ENCODE results near the gene NOS1AP.
A peak's percentile ranks its signal among the peaks of the same experiment; 100 is the strongest.

The NOS1AP gene

GRCh38 chr1:162300057-162300917 lies 230.8 kb downstream of the NOS1AP start:
- no peak for DNase-seq (ENCODE audit: low spot score)

GRCh38 chr1:162301696-162302095 lies 232.2 kb downstream of the NOS1AP start:
- no peak for DNase-seq (ENCODE audit: low spot score)

DNA sequence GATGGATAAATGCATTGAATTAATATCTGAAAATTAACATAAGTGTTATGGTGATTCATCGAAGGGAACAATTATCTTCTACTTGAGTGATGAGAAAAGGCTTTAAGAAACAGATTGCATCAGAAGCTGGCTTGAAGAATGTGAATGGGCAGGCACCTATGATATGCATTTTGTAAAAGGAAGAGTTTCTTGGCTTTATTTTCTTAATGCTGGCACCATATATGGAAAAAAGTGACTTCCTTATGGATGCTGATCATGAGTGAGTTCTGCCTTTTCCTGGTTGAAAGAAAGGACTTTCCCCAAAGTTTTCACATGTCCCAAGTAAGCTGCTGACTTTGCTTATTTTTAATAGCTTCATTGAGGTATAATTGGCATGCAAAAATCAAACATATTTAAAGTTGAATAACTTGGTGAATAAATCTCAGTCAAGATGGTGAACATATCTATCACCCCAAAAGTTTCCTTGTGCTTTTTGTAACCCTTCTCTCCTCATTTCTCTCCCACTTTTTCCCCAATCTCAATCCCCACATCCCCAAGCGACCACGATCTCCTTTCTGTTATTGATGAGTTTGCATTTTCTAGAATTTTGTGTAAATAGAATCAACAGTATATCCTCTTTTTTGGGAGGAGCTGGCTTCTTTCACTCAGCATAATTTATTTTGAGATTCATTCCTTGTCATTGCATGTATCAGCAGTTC lies 233.0 kb downstream of the NOS1AP start:
- DNase-seq (ENCODE audit: low spot score), result no peak

DNA sequence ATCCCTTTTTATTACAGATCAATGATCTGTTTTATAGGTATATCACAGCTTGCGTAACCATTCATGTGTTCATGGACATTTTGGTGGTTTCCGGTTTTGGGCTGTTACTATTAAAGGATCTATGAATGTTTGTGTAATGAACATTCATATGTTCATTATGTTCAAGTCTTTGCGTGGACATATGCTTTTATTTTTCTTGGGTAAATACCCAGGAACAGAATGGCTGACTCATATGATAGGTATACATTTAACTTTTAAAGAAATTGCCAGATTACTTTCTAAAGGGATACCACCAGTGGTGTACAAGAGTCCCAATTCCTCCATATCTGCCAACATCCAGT lies 233.5 kb downstream of the NOS1AP start:
- no peak for DNase-seq (ENCODE audit: low spot score)

GRCh38 chr1:162304736-162305135 lies 235.2 kb downstream of the NOS1AP start:
- no peak for DNase-seq (ENCODE audit: low spot score)

DNA sequence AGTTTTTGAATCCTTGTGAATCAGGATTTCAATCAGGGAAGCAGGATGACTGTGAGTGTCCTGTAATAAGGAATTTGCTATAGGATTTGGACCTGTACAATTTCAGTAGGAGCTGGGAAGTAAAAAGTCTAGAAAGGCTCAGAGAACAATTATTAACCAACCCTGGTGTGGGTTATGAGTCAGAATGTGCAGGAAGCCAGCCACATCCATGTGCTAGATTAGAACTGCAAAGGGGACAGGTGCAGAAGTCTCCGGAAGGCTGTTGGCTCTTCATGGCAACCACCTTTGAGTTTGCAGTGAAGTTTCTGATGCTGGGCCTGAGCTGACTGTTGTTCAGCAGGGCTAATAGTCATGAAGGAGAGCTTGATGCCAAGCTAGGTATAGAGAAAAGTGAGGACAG lies 236.5 kb downstream of the NOS1AP start:
- DNase-seq (ENCODE audit: low spot score), result no peak

DNA sequence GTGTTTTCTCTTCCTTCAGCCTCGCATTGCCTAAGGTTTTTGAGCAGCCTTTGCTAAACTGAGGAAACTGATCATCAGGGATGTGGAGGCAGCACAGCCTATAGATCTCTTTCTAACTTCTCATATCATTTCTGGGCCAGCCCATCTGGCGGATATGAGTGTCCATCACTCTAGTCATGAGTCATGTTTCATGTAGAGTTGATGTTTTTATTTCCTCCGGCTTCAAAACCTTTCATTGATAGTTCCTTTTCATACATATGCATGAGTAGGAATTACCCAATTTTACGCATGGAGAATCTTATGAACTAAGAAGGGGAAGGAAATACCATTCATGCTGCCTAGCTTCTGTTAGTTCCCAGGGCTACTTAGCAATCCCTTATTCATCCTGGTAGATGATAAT lies 240.8 kb downstream of the NOS1AP start:
- DNase-seq (ENCODE audit: low spot score), result no peak

DNA sequence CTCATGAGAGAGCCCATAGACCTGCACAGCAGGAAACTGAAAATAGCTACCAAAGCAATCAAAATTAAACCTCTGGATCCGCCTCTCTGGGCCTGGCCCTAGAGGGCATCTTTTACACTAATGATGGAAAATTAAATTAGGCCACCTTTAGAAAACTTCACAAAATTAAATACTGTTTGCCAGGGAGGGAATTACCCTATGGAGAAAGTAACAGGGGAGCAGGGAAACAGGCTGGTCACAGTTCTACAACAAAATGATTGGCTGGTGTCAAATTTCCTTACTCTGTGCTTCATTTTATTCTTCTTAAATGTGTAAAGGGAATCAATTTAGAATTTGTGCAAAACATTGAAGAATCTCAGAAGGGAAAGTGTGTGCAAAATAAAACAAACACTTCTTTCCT lies 244.7 kb downstream of the NOS1AP start:
- no peak for DNase-seq (ENCODE audit: low spot score)

GRCh38 chr1:162315673-162316072 lies 246.2 kb downstream of the NOS1AP start:
- no peak for DNase-seq (ENCODE audit: low spot score)

DNA sequence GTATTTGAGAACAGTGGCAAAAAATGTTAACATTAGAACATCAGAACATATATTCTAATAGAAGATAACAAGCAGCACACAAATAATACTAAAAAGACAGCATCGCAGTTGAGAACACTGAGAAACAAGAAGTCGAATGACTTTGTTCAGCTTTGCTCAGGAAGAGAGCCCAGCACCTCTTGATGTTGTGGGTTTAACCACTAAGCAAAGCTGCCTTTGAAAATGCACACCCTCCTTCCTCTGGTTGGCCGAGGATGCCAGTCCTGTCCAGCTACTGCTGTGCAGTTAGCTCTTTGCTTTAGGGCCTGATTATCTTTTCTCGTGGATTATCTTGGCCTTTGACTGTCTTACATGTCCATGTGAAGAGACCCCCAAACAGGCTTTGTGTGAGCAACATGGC lies 246.7 kb downstream of the NOS1AP start:
- DNase-seq (ENCODE audit: low spot score), result no peak

DNA sequence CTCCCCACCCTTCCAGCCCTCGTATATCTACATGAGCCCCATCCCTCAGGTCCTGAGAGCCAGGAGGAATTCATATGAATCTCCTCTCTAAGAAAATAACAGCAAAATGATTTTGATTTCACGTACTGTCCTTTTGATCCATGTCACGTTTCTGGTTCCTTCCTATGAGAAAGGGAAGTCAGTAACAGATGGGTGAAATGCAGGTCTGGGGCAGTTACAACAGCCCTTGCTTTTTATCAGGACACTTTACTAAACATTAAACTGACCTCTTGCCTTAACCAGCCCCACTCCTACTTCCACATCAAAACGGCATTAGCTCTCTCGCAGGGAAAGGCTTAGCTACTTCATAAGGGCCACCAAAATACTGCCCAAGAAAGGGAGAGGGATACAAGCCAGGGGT lies 248.1 kb downstream of the NOS1AP start:
- DNase-seq (ENCODE audit: low spot score), result no peak

GRCh38 chr1:162319493-162320175 lies 250.1 kb downstream of the NOS1AP start:
- peak; percentile 14 for DNase-seq (ENCODE audit: low spot score)

GRCh38 chr1:162321809-162322422 lies 252.4 kb downstream of the NOS1AP start:
- no peak for DNase-seq (ENCODE audit: low spot score)

- no peak for DNase-seq (ENCODE audit: low spot score)
Observed at GRCh38 chr1:162323023-162323422, 253.5 kb downstream of the NOS1AP start.

GRCh38 chr1:162324396-162324795 lies 254.9 kb downstream of the NOS1AP start:
- no peak for DNase-seq (ENCODE audit: low spot score)

GRCh38 chr1:162326559-162326958 lies 257.1 kb downstream of the NOS1AP start:
- no peak for DNase-seq (ENCODE audit: low spot score)

DNA sequence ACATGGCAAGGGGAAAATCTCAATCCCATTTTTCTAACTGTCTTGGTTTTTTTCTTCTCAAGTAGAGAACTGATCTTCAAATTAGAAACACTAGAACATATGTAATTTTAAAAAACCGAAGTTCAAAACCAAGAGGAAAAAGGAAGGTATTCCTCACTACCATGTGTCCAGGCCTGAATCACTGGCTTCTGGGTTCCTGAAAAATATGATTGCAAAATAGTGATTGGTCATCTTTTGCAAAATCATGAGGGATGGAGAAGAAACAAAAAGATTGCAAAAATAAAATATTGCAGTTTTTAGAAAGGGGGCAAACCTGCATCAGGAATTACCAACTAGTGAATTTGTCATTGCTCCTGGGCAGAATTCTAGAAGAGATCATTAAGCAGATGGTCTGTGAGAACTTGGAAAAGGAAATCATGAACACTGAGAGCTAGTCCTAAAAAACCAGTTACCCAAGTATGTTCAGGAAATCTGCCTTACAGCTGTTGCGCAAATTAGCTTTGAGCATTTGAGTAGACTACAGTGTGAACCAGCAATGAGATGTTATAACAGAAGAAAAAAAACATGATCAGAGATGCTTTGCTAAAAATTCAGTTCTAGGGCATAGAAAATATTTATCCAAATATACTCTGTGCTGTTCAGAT lies 257.8 kb downstream of the NOS1AP start:
- DNase-seq (ENCODE audit: low spot score), result no peak

DNA sequence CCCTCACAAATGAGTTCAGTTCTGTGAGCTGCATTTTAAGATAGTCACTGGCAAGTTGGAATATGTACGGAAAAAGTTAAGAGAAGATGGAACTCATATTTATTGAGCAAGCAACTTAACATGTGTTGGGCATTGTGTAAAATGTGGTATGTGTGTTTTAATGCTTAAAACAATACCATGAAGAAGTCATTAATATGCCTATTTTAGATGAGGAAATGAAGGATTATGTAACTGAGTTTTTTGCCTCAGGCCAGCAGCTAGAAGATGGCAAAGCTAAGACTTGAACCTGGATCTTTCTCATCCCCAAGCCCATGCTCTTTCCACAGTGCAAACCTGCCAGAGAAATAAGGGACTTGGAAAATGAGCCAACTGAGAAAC lies 258.3 kb downstream of the NOS1AP start:
- DNase-seq (ENCODE audit: low spot score), result no peak

DNA sequence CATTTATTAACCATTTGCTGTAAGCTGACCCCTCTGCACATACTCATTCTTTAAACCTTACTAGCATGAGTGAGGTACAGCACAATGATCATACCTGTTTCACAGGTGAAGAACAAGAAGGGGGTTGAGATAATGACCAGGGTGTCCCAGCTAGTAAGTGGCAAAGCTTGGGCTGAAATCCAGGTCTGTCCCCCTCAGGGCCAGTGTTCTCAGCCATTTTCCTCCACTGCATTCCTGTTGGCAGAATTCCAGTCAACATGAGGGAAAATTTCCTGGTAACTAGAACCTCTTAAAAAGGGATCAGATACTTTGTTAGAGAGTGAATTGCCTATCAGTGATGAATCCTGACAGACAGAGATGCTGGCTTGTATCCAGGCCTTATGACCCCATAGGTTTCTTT lies 259.0 kb downstream of the NOS1AP start:
- no peak for DNase-seq (ENCODE audit: low spot score)

GRCh38 chr1:162329826-162330225 lies 260.3 kb downstream of the NOS1AP start:
- no peak for DNase-seq (ENCODE audit: low spot score)

DNA sequence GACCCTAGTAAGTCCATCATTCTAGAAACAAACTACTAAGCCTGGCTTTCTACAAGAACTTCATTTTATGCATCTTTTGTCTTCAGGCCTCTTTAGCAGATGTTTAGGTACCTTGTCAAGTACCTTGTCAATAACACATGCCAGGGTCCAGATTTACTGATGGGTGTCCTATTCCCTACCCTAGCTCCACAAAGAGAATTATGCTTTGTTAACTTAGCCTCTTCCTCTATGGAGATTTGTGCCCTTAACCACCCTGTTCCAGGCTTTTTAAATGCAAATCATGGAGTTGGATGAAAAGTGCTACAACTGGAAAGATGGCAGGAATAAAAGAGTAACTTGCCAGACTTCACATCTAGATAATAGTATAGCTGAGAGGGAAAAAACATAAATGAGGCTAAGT lies 264.5 kb downstream of the NOS1AP start:
- no peak for DNase-seq (ENCODE audit: low spot score)

DNA sequence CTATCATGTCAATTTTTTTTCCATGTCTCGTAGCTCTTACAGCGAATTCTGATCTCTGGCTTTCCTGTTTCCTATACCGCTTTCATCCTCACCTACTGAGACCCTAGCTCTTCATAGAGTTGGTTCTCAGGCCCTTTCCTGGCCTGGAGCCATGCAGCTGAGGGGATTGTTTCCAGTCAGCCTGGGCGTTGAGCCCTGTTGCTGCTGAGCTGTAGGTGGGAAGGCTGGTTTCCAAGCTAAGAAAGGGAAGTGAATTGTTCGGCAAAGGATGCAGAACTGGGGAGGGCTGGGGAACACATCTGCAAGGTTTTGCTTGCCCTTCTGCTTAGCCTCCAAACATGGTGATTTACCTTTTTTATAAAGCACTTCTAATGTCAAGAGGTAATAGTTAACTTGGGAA lies 265.6 kb downstream of the NOS1AP start:
- no peak for DNase-seq (ENCODE audit: low spot score)
